Panc1 (cell line): Measurements from ENCODE around the gene ATXN10. TPM values are rescaled to one million over a fixed set of nuclear protein-coding genes. Genes with fewer than 3 reads are reported as not detected.
A peak's percentile ranks its signal among the peaks of the same experiment; 100 is the strongest.

Source experiments
- ATAC-seq: fragments of 200-7000 bp; cut with Tn5 transposase; 2 replicates; pipeline ENCODE4 v1.9.1; 2020; ENCODE audit warnings: mild to moderate bottlenecking, moderate library complexity
- BruUV-seq: library from RNA; stranded (reverse); fragments of 400-500 nt; replicated peaks from 2 replicates; lab custom pipeline; 2021; lab: Mats Ljungman, UMichigan
- CTCF ChIA-PET: fragments of 300-600 bp; sonication (Branson Sonifier 250); formaldehyde crosslinking; loops from one replicate; lab custom pipeline; 2022; ENCODE audit warnings: antibody characterized with exemption; lab: Charles Lee
- POLR2A ChIA-PET: fragments of 300-600 bp; sonication (Branson Sonifier 250); formaldehyde crosslinking; loops from one replicate; lab custom pipeline; 2022; ENCODE audit warnings: antibody characterized with exemption; lab: Charles Lee
- DNase-seq: peaks from one replicate; pipeline ENCODE4 v3.0.0-alpha.2; 2010; ENCODE audit warnings: low read depth, low spot score
- H3K27ac ChIP-seq: 2 replicates; pipeline ENCODE4 v1.5.1; 2011; ENCODE audit warnings: mild to moderate bottlenecking, low read length, inconsistent platforms
- H3K27me3 ChIP-seq: fragments of 200-500 bp; sonication (Bioruptor generic); 2 replicates; pipeline ENCODE4 v1.6.0; 2014; ENCODE audit warnings: low read length, inconsistent platforms; ENCODE audit not compliant: control insufficient read depth, insufficient read depth
- H3K36me3 ChIP-seq: fragments of 200-500 bp; sonication (Bioruptor generic); 2 replicates; pipeline ENCODE4 v1.5.1; 2014; ENCODE audit warnings: inconsistent platforms, mild to moderate bottlenecking, low read length, moderate library complexity; ENCODE audit not compliant: control insufficient read depth, insufficient read depth
- H3K4me1 ChIP-seq: 2 replicates; pipeline ENCODE4 v1.5.1; 2011; ENCODE audit warnings: inconsistent platforms, mild to moderate bottlenecking, low read length, moderate library complexity; ENCODE audit not compliant: control insufficient read depth, insufficient read depth
- H3K4me3 ChIP-seq, 2 experiments: 2 replicates each; pipeline ENCODE4 v1.5.1; 2011 to 2012; ENCODE audit warnings: low read depth in 2 of 2, low read length in 2 of 2, mild to moderate bottlenecking in 2 of 2, inconsistent platforms in 1 of 2, moderate library complexity in 1 of 2
- H3K9me3 ChIP-seq: fragments of 200-500 bp; sonication (Bioruptor generic); 2 replicates; pipeline ENCODE4 v1.5.1; 2014; ENCODE audit warnings: low read depth, mild to moderate bottlenecking, inconsistent platforms, low read length, moderate library complexity; ENCODE audit not compliant: control insufficient read depth, insufficient read depth
- CTCF ChIP-seq: fragments of 450-650 bp; IDR thresholded peaks from 2 replicates; pipeline ENCODE4 v1.5.1; 2017; ENCODE audit warnings: mild to moderate bottlenecking
- POLR2AphosphoS5 ChIP-seq: IDR thresholded peaks from 2 replicates; pipeline ENCODE4 v1.6.1; 2012; ENCODE audit warnings: mild to moderate bottlenecking, low read depth, low read length, moderate library complexity
- SIN3A ChIP-seq: IDR thresholded peaks from 2 replicates; pipeline ENCODE4 v1.6.1; 2012; ENCODE audit warnings: low read depth, mild to moderate bottlenecking, low read length, moderate library complexity, borderline replicate concordance; ENCODE audit not compliant: insufficient read depth
- TCF7L2 ChIP-seq: IDR thresholded peaks from 2 replicates; pipeline ENCODE4 v1.6.1; 2011; ENCODE audit warnings: mild to moderate bottlenecking, low read depth, low read length, inconsistent platforms
- in situ Hi-C: cut with HindIII; loops from 2 replicates; pipeline ENCODE4 v1.10.0; 2016; ENCODE audit warnings: low sequenced_read_pairs, low pct_unique_long_range_greater_than_20kb
- intact Hi-C: fragments of 100-400 bp; cut with micrococcal nuclease; formaldehyde crosslinking; loops from one replicate; pipeline ENCODE4 v1.10.0; 2022; ENCODE audit not compliant: unreplicated experiment
- total RNA-seq: library from RNA; stranded (reverse); gene quantifications from one replicate; pipeline ENCODE4 v1.2.1, GENCODE V29; 2021; ENCODE audit not compliant: unreplicated experiment
- TF ChIP-seq, protein P1 (sequence below), 2 experiments: IDR thresholded peaks; 2 replicates each; pipeline ENCODE4 v1.6.1; 2011 to 2012; ENCODE audit warnings: low read depth in 2 of 2, control low read depth in 1 of 2, low read length in 1 of 2, mild to moderate bottlenecking in 1 of 2, moderate library complexity in 1 of 2; ENCODE audit not compliant: insufficient read depth in 1 of 2

The ATXN10 gene
- total RNA-seq, 1 experiment from 2014 or later = 184 TPM

GRCh38 chr22:45807156-45807915 lies 135.7 kb downstream of the ATXN10 start:
- no peak for DNase-seq
- peak; percentile 38; the same call in 1 of the 2 replicates for ATAC-seq
- ChIA-PET POLR2A (no interaction called here), CTCF (interaction anchor here (0.5 to 0.6 kb wide), 2 partner anchors 96 to 170 kb away, joined by 4 to 10 read pairs; partner anchors contain the start of gene WNT7B)
- in situ Hi-C loops = no loop called here
- Histone ChIP-seq H3K36me3 (no peaks in the 10 kb centered on the region; the same call in 1 of the 2 replicates), H3K9me3 (no peaks in the 10 kb centered on the region), H3K4me1 (no peaks in the 10 kb centered on the region; the same call in 1 of the 2 replicates), H3K4me3 (no peak overlapping the region), H3K27ac (no peak overlapping the region), H3K27me3 (no peaks in the 10 kb centered on the region)
- no TSS peak for BruUV-seq
- no peak for TF ChIP-seq TCF7L2
- no peak for TF ChIP-seq CTCF
- TF ChIP-seq, protein P1, sequence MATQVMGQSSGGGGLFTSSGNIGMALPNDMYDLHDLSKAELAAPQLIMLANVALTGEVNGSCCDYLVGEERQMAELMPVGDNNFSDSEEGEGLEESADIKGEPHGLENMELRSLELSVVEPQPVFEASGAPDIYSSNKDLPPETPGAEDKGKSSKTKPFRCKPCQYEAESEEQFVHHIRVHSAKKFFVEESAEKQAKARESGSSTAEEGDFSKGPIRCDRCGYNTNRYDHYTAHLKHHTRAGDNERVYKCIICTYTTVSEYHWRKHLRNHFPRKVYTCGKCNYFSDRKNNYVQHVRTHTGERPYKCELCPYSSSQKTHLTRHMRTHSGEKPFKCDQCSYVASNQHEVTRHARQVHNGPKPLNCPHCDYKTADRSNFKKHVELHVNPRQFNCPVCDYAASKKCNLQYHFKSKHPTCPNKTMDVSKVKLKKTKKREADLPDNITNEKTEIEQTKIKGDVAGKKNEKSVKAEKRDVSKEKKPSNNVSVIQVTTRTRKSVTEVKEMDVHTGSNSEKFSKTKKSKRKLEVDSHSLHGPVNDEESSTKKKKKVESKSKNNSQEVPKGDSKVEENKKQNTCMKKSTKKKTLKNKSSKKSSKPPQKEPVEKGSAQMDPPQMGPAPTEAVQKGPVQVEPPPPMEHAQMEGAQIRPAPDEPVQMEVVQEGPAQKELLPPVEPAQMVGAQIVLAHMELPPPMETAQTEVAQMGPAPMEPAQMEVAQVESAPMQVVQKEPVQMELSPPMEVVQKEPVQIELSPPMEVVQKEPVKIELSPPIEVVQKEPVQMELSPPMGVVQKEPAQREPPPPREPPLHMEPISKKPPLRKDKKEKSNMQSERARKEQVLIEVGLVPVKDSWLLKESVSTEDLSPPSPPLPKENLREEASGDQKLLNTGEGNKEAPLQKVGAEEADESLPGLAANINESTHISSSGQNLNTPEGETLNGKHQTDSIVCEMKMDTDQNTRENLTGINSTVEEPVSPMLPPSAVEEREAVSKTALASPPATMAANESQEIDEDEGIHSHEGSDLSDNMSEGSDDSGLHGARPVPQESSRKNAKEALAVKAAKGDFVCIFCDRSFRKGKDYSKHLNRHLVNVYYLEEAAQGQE (IDR thresholded peaks at IDR 0.05; ENCODE audit: insufficient read depth in 1 of 2, low read depth in 2 of 2, low read length in 1 of 2) = no peak
- TF ChIP-seq SIN3A = no peak
- TF ChIP-seq POLR2AphosphoS5 = no peak
- intact Hi-C loops = no loop called here

- H3K9me3 ChIP-seq = no peaks in the 10 kb centered on the region
- no peaks in the 10 kb centered on the region; the same call in 1 of the 2 replicates for H3K36me3 ChIP-seq
- ATAC-seq (no peak), DNase-seq (no peak)
- ChIA-PET POLR2A (no interaction called here), CTCF (interaction anchor here (0.7 kb wide), 1 partner anchor 94 kb away, joined by 4 read pairs; no protein-coding TSS in a partner anchor)
- TF ChIP-seq POLR2AphosphoS5 (no peak), TCF7L2 (no peak), SIN3A (no peak), CTCF (no peak)
- TF ChIP-seq, protein P1 (IDR thresholded peaks at IDR 0.05; ENCODE audit: insufficient read depth in 1 of 2, low read depth in 2 of 2, low read length in 1 of 2) = no peak
- no peaks in the 10 kb centered on the region for H3K27me3 ChIP-seq
- intact Hi-C loops (no loop called here), in situ Hi-C loops (no loop called here)
- BruUV-seq = no TSS peak
- H3K27ac ChIP-seq = no peak overlapping the region
- H3K4me1 ChIP-seq = no peaks in the 10 kb centered on the region
- no peak overlapping the region for H3K4me3 ChIP-seq
These were observed 141.3 kb downstream of the ATXN10 start for GRCh38 chr22:45812910-45813309.
